ENCODE results near the gene EFCAB10.
"Not testable (repeated sequence)": the region's sequence is repeated elsewhere in the genome, so short reads cannot be mapped to it uniquely, and the experiment has no call there.

Gene EFCAB10

DNA sequence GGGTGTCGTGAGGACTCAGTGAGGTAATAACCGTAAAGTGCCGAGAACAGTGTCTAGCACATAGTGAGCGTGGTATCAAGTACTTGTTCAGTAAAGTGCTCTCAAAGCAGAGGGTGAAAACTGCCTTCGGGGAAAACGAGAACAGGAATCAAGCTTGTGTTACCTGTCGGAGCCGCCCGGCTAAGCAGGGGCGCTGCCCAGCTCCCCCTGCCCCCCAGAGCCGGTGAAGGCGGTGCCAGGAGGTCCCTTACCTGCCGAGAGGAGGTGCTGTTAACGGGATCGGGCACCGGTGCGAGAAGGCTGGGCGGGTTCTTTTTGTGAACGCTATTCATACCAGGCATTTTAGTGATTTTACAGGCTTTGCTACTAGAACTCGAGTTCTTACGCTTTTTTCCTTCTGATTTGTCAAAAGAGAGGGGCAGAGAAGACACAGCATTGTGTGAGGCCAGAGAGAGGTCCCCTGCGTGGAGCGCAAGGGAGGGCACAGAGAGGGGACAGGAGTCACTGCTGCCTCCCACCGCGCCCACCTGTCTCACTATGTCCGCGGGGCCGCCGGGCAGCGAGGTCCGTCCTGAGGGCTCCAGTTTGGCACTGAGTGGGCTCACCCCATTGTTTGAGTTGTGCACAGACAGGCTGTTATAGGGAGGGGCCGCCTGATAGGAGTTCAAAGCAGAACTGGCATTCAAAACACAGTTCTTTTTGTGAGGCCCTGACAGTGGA is 32.5 kb upstream of the EFCAB10 start:
- no peaks in the 10 kb centered on the region for H3K9me3 ChIP-seq (ENCODE audit: insufficient read depth, low read depth, low read length)
- H3K4me1 ChIP-seq (ENCODE audit: insufficient read depth, low read length): no peaks in the 10 kb centered on the region
- peaks cover 79% of the 10 kb centered on the region for H3K36me3 ChIP-seq (ENCODE audit: insufficient read depth, low read depth, low read length)
- H3K27me3 ChIP-seq (ENCODE audit: insufficient read depth, low read length): no peaks in the 10 kb centered on the region
- H3K9ac ChIP-seq (ENCODE audit: low read depth, low read length): no peak overlapping the region
- no peak overlapping the region for H3K27ac ChIP-seq (ENCODE audit: low read length)
- no peak overlapping the region for H3K4me3 ChIP-seq (ENCODE audit: low read length)

DNA sequence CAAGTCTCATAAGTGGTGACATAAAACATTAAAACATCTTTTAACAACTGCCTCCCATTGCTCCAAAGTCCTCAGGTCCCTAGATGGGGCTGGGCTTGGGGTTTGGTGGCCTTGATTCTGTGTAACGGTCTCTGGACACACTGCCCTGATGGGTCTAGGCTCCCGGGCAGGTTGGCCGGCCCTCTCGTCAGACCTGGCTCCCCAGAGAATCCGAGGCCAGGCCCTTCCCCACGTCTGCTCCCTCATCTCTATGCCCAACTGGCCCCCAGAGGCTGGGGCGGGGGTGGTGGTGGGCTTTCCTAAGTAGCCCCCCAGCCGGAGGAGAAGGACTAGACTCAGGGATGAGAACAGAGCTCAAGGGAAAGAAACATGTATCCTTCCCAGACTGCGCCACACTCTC is 31.5 kb upstream of the EFCAB10 start:
- Histone ChIP-seq H3K36me3 (ENCODE audit: insufficient read depth, low read depth, low read length) (peaks cover 77% of the 10 kb centered on the region), H3K4me1 (ENCODE audit: insufficient read depth, low read length) (no peaks in the 10 kb centered on the region), H3K27ac (ENCODE audit: low read length) (no peak overlapping the region), H3K27me3 (ENCODE audit: insufficient read depth, low read length) (no peaks in the 10 kb centered on the region), H3K9me3 (ENCODE audit: insufficient read depth, low read depth, low read length) (no peaks in the 10 kb centered on the region), H3K9ac (ENCODE audit: low read depth, low read length) (no peak overlapping the region), H3K4me3 (ENCODE audit: low read length) (no peak overlapping the region)

DNA sequence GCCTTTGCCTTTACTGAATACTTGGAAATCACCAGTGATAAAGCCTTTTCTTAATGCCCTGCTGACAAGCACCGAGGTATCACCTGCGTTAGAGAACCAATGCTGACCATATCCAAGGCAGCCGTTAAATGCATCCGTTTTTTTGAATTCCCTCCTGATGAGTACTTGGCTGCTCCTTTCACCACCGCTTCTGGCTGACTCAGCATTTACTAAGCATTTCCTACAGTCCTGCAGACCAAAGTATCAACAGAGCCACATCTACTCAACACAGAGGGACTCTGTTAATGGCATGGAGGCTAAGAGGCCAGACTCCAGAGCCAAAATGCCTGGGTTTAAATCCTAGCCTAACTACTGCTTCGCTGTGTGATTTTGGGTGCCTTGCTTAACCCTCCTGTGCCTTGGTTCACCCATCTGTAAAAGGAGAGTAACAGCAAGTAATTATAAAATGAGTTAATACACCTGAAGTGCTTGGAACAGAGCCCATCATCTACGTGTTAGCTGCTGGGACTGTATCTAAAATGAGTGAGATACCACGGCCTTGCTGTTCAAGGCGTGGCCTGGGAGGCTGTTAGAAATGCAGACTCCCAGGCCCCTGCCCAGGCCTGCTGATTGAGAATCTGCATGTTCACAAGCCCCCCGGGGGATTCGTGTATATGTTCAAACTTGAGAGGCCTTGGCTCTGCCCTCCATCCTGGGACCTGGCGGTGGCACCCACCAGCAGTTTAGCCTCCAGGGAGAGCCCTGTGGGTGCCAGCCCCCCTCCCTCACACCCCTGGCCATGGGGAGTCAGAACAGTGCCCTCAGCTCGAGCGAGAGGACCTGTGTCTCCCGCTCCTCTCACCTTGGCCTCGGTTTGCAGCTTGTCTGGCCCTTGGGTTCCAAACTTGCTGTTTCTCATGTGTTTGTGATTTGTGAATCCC is 30.8 kb upstream of the EFCAB10 start:
- peaks cover 77% of the 10 kb centered on the region for H3K36me3 ChIP-seq (ENCODE audit: insufficient read depth, low read depth, low read length)
- no peak overlapping the region for H3K27ac ChIP-seq (ENCODE audit: low read length)
- H3K9me3 ChIP-seq (ENCODE audit: insufficient read depth, low read depth, low read length): no peaks in the 10 kb centered on the region
- H3K4me3 ChIP-seq (ENCODE audit: low read length): no peak overlapping the region
- no peaks in the 10 kb centered on the region for H3K27me3 ChIP-seq (ENCODE audit: insufficient read depth, low read length)
- no peak overlapping the region for H3K9ac ChIP-seq (ENCODE audit: low read depth, low read length)
- no peaks in the 10 kb centered on the region for H3K4me1 ChIP-seq (ENCODE audit: insufficient read depth, low read length)

DNA sequence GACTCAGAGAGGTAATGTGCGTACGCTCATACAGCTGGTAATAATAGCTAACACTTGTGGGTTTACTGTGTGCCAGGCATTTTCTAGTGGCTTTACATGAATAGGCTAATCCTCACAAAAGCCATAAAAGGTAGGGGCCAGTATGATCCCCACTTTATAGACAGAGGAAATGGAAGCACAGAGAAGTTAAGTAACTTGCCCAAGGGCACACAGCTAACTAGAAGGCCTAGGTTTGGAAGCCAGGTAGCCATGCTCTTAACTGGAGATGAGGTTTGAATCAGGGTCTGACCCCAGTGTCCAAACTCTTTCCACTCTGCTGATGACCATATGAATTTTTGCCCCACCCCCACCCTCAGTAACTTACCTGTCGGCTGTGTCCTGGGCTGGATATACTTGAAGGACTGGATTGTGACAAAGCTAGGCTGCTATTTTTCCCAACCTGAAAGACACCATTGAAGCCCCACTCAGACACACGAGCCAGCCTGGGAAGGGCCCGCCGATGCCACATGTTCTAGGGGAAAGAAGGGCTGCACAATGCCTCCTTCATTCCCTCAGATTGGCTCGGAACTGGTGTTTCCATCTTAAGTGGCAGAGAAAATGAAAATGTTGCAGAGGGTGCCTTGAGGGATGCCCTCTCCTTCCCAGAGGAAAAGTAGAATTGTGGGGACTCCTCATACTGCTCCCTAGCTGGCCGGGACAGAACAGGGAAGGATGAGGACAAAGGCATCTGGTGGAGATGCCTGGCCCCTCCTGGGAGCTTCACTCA is 29.1 kb upstream of the EFCAB10 start:
- no peak overlapping the region for H3K4me3 ChIP-seq (ENCODE audit: low read length)
- H3K4me1 ChIP-seq (ENCODE audit: insufficient read depth, low read length): no peaks in the 10 kb centered on the region
- no peaks in the 10 kb centered on the region for H3K27me3 ChIP-seq (ENCODE audit: insufficient read depth, low read length)
- H3K9me3 ChIP-seq (ENCODE audit: insufficient read depth, low read depth, low read length): no peaks in the 10 kb centered on the region
- H3K36me3 ChIP-seq (ENCODE audit: insufficient read depth, low read depth, low read length): peaks cover 64% of the 10 kb centered on the region
- H3K9ac ChIP-seq (ENCODE audit: low read depth, low read length): no peak overlapping the region
- no peak overlapping the region for H3K27ac ChIP-seq (ENCODE audit: low read length)

DNA sequence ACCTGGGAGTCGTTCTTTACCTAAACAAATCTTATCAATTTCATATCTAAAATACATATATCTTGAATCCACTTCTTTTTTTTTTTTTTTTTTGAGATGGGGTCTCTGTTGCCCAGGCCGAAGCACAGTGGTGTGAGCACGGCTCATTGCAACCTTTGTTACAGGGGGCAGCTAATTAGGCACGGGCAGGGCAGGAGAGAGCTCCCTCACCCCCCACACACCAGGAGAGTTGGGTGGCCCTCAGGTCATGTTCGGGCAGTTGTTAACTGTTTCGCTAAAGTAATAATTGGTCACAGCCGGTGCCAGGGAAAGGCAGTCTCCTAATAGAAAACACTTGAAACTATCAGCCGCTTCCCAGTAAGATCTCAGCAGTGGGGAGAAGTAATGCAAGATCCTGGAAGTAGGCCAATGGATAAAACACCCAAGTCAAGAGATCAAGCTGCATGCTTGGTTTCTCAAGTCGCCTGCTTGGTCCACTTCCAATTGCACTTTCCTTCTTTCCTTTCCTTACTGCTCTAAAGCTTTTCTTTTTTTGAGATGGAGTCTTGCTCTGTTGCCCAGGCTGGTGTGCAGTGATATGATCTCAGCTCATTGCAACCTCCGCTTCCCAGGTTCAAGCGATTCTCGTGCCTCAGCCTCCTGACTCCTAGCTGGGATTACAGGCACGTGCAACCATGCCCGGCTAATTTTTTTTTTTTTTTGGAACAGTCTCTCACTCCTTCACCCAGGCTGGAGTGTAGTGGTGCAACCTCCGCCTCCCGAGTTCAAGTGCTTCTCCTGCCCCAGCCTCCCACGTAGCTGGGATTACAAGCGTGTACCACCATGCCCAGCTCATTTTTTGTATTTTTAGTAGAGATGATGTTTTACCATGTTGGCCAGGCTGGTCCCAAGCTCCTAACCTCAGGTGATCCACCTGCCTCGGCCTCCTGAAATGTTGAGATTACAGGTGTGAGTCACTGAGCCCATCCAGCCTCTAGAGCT is 21.3 kb upstream of the EFCAB10 start:
- no peaks in the 10 kb centered on the region for H3K9me3 ChIP-seq (ENCODE audit: insufficient read depth, low read depth, low read length)
- peaks cover 6% of the 10 kb centered on the region; the same call in 1 of the 2 replicates for H3K4me1 ChIP-seq (ENCODE audit: insufficient read depth, low read length)
- no peak overlapping the region for H3K4me3 ChIP-seq (ENCODE audit: low read length)
- no peak overlapping the region for H3K27ac ChIP-seq (ENCODE audit: low read length)
- no peak overlapping the region for H3K9ac ChIP-seq (ENCODE audit: low read depth, low read length)
- H3K36me3 ChIP-seq (ENCODE audit: insufficient read depth, low read depth, low read length): peaks cover 10% of the 10 kb centered on the region; the same call in 1 of the 2 replicates
- no peaks in the 10 kb centered on the region for H3K27me3 ChIP-seq (ENCODE audit: insufficient read depth, low read length)

DNA sequence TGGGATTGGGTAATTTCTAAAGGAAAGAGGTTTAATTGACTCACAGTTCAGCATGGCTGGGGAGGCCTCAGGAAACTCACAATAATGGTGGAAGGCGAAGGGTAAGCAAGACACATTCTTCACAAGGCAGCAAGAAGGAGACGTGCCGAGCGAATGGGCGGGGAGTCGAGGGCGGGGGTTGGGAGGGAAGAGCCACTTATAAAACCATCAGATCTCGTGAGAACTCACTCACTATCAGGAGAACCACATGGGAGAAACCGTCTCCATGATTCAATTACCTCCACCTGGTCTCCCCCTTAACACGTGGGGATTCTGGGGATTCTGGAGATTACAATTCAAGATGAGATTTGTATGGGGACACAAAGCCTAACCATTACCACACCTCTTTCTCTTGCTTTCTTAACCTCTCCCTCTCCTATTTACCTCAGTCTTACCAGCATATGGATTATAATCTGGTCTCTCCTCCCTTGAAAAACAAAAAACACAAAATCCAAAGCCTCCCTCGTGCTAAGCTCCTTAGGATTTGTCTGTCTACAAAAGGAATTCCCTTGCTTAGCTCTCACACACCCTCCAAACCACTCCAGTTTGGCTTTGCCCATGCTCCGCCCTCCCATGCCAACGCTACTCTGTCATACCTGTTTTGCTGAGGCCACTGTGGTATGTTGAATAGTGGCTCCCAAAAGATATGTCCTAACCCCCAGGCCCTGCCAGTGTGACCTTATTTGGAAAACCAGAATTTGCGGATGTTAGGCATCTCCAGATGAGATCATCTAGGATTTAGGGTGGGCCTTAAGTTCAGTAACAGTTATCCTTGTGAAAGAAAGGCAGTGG is 19.6 kb upstream of the EFCAB10 start:
- Histone ChIP-seq H3K36me3 (ENCODE audit: insufficient read depth, low read depth, low read length) (no peaks in the 10 kb centered on the region), H3K4me1 (ENCODE audit: insufficient read depth, low read length) (peaks cover 12% of the 10 kb centered on the region; the same call in 1 of the 2 replicates), H3K27ac (ENCODE audit: low read length) (no peak overlapping the region), H3K4me3 (ENCODE audit: low read length) (no peak overlapping the region), H3K9me3 (ENCODE audit: insufficient read depth, low read depth, low read length) (no peaks in the 10 kb centered on the region), H3K27me3 (ENCODE audit: insufficient read depth, low read length) (no peaks in the 10 kb centered on the region), H3K9ac (ENCODE audit: low read depth, low read length) (no peak overlapping the region; the same call in 1 of the 2 replicates)

DNA sequence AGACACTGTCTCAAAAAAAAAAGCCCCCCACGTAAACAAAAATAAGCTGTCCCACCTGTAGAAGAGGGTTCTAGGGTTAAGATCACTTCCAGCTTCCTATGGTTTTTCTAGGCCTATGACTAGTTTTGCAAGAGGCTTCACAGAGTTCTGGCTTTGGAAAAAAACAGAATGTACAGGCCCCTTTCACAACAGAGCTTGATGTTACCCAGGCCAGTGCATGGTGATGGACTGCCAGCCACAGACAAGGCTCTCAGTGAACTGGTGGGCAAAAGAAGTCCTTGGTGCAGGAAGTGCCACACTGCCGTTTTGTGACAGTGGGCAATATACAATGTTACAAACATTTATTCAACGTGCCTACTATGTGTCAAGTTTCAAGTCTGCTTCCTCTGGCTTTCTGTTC is 18.3 kb upstream of the EFCAB10 start:
- H3K9ac ChIP-seq (ENCODE audit: low read depth, low read length): no peak overlapping the region
- no peaks in the 10 kb centered on the region for H3K27me3 ChIP-seq (ENCODE audit: insufficient read depth, low read length)

DNA sequence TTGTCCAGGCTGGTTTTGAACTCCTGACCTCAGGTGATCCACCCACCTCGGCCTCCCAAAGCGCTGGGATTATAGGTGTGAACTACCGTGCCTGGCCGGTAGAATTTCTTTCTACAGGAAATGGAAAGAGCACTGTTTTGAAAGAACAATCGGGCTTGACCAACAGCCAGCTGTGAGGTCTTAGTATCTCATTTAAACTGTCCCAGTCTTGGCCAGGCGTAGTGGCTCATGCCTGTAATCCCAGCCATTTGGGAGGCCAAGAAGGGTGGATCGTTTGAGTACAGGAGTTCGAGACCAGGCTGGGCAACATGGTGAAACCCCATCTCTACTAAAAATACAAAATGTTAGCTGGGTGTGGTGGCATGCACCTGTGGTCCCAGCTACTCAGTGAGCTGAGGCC is 17.8 kb upstream of the EFCAB10 start:
- H3K27ac ChIP-seq (ENCODE audit: low read length); H3K36me3 ChIP-seq (ENCODE audit: insufficient read depth, low read depth, low read length); H3K4me3 ChIP-seq (ENCODE audit: low read length); H3K9ac ChIP-seq (ENCODE audit: low read depth, low read length); H3K27me3 ChIP-seq (ENCODE audit: insufficient read depth, low read length); H3K9me3 ChIP-seq (ENCODE audit: insufficient read depth, low read depth, low read length): not testable (repeated sequence)
- peaks cover 12% of the 10 kb centered on the region; the same call in 1 of the 2 replicates for H3K4me1 ChIP-seq (ENCODE audit: insufficient read depth, low read length)

More for the DNA sequence above, 18.3 kb upstream of the EFCAB10 start:
- peaks cover 12% of the 10 kb centered on the region; the same call in 1 of the 2 replicates for H3K4me1 ChIP-seq (ENCODE audit: insufficient read depth, low read length)
- H3K4me3 ChIP-seq (ENCODE audit: low read length): no peak overlapping the region
- H3K9me3 ChIP-seq (ENCODE audit: insufficient read depth, low read depth, low read length): no peaks in the 10 kb centered on the region
- no peaks in the 10 kb centered on the region for H3K36me3 ChIP-seq (ENCODE audit: insufficient read depth, low read depth, low read length)
- no peak overlapping the region for H3K27ac ChIP-seq (ENCODE audit: low read length)

DNA sequence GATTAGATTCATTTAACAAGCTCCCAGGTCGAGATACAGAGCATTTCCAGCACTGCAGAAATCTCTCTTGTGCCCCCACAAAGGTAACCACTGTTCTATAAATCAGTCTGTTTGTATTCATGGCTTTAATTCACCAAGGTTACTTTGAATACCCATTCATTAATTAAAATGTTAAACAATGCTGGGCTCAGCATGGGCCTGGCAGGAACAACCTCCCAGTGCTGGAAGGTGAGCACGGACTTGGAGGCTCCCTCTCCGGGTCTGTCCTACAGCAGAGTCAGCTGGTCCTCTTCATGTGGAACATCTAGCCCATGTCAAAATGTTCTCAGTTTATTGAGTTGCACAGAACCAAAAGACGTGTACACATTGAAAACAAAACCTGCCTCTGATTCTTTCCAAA is 15.6 kb upstream of the EFCAB10 start:
- no peaks in the 10 kb centered on the region for H3K27me3 ChIP-seq (ENCODE audit: insufficient read depth, low read length)

DNA sequence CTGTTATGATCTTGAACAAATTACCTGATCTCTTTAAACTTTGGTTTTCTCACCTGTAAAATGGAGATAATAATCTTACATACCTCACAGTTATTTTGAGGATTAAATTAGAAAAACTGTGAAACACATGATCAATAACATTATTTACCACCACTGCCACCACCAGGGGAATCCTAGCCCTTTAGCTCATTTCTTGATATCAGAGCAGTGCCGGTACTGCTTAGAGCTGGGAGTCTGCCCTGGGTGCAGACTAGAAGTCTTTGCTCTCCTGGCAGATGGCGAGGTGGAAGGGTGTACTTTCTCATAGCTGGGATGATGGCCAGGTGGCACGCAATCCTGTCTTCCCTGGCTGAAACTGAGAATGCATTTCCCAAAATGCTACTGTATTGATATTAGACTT is 12.7 kb upstream of the EFCAB10 start:
- Histone ChIP-seq H3K9ac (ENCODE audit: low read depth, low read length) (no peak overlapping the region), H3K27me3 (ENCODE audit: insufficient read depth, low read length) (no peaks in the 10 kb centered on the region), H3K9me3 (ENCODE audit: insufficient read depth, low read depth, low read length) (no peaks in the 10 kb centered on the region), H3K27ac (ENCODE audit: low read length) (no peak overlapping the region), H3K4me3 (ENCODE audit: low read length) (no peak overlapping the region), H3K36me3 (ENCODE audit: insufficient read depth, low read depth, low read length) (no peaks in the 10 kb centered on the region), H3K4me1 (ENCODE audit: insufficient read depth, low read length) (peaks cover 6% of the 10 kb centered on the region; the same call in 1 of the 2 replicates)

More for the DNA sequence above, 15.6 kb upstream of the EFCAB10 start:
- Histone ChIP-seq H3K9ac (ENCODE audit: low read depth, low read length) (no peak overlapping the region), H3K36me3 (ENCODE audit: insufficient read depth, low read depth, low read length) (no peaks in the 10 kb centered on the region), H3K4me3 (ENCODE audit: low read length) (peak overlapping the region; percentile 0; the same call in 1 of the 2 replicates), H3K9me3 (ENCODE audit: insufficient read depth, low read depth, low read length) (no peaks in the 10 kb centered on the region), H3K27ac (ENCODE audit: low read length) (no peak overlapping the region), H3K4me1 (ENCODE audit: insufficient read depth, low read length) (peaks cover 12% of the 10 kb centered on the region; the same call in 1 of the 2 replicates)
